HG02938 (cell line): ENCODE results near the gene DIS3L2.

ENCODE experiments used
- ATAC-seq: cut with Tn5 transposase; IDR thresholded peaks from one replicate; pipeline ENCODE4 v1.9.1; 2021; ENCODE audit warnings: mild to moderate bottlenecking, moderate library complexity; ENCODE audit not compliant: unreplicated experiment

The DIS3L2 gene

DNA sequence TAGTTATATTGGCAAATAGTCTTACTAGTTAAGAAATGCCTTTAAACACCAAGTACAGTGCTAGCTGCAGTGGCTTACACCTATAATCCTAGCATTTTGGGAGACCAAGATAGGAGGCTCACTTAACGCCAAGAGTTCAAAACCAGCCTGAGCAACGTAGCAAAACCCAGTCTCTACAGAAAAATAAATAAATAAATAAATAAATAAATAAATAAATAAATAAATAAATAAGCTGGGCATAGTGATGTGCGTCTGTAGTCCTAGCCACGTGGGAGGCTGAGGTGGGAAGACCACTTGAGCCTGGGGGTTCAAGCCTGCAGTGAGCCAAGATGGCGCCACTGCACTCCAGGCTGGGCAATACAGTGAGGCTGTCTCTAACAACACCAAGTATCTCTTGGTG, 258.4 kb downstream of the DIS3L2 start:
- no peak for ATAC-seq

DNA sequence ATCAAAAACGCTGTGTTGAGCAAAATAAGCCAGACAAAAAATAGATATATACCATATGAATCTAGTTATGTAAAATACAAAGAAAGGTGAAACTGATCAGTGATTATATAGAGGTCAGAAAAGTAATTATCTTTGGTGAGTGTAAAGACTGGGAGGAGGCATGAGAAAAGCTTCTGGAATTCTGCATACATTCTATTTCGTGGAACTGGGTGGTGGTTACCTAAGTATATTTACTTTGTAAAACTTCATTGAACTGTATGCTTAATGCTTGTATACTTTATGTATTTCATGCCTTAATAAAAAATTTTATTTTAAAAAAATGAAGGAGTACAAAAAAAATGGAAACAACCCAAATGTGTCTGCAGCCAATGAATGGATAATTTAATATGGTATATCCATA, 263.9 kb downstream of the DIS3L2 start:
- ATAC-seq, result no peak

DNA sequence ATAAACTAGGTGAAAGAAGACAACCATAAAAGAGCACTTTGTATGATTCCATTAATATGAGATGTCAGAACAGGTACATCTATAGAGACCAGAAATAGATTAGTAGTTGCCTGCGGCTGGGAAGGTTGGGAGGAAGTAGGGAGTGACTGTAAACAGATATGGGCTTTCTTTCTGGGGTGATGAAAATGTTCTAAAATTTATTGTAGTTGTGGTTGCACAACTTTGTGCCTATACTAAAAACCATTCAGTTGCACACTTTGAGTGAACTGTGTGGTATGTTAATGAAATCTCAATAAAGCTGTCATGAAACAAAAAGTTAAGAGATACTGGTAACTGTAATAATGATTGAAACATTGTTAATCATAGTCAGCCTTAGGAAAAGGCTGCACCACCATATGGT, 264.4 kb downstream of the DIS3L2 start:
- no peak for ATAC-seq

DNA sequence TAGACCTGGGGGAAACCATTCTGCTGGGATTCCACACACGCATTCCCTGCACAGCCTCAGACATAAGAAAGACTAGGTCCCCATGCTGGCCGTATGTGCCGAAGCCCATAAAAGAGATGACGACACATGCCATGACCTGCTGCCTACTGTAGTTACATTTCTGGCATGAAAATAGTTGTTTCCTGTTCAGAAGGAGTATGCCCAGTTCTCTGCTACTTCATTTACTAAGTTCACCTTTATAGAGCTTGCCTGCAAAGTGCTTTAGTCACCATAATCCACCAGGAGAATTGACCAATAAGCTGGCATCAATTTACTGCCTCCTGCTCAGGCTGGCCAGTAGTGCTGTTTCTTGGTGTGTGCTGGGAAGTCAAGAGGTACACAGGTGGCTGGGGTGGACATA, 266.8 kb downstream of the DIS3L2 start:
- ATAC-seq, result no peak

DNA sequence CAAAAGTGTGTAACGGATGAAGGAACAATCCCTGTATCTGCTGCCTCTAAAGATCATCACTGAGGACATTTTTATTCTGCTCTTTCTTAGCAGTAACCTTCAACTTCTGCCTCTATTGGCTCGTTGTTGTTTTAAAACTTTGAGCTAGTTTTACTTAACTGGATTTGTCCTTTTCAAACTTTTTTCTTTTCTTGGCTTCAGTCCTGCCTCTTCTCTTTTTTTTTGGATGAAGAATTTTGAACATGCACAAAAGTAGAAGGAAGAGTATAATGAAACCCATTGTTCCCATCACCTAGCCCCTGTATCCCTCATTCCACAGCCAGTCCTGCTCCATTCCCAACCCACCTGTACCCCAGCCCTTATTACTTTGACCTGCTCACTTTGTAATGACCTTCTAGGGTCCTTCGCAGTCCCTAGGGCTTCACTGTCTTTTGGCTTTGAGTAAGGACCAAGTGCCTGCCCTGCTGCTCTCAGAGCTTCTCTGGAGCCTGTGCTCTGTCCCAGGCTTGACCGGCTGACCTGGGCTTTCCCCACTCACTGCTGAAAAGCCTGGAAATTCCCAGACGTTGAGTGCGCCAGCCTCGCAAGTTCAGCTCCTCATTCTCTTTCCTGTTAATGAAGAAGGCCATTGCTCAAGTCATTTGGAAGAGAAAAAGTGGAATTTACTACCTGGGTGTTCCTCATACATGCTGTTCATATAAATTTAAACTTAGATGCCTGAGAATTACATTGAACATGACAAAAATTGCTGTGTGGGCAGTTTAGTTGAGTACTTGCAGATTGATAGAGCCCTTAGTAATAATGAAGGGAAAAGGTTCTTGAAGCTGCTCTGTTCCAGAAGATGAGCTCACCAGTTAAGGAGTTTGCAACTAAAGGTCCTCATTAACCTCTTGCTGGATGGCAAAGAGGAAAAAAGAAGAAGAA, 267.7 kb downstream of the DIS3L2 start:
- no peak for ATAC-seq

DNA sequence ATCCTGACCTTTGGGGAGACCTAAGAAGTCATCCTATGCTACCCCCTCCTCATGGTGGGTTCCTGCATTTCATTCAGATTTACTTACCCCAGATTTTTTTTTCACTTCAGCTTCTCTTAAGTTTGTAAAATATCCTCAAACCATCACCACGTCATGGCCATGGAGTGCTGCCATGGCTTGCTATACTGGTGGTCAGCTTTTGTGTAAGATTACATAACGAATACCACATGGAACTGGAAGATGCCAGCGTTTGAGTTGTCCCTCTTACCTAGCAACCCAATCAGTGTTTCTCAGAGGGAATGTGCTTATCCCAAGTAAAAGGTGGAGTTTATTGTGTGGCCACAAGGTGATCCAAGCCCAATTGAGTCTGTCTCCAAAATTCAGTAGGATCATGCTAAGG, 268.4 kb downstream of the DIS3L2 start:
- no peak for ATAC-seq

DNA sequence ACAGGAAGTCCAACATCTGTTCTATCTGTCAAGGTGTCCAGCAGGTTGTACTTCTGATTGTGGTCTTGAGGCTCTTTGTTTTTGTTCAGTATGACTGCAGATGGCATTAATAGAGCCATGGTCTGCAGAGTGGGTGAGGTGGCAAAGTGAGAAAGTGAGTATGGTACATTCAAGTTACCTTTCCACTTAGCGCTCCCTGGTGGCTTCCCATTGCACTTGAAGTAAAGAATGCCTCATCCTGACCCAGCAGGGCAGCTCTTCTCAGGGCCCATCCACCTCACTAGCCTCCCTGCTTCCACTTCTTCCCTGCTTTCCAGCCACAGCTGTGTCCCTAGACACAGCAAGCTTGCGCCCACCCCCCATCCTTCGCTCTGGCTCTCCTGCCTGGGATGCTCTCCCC, 269.0 kb downstream of the DIS3L2 start:
- no peak for ATAC-seq

DNA sequence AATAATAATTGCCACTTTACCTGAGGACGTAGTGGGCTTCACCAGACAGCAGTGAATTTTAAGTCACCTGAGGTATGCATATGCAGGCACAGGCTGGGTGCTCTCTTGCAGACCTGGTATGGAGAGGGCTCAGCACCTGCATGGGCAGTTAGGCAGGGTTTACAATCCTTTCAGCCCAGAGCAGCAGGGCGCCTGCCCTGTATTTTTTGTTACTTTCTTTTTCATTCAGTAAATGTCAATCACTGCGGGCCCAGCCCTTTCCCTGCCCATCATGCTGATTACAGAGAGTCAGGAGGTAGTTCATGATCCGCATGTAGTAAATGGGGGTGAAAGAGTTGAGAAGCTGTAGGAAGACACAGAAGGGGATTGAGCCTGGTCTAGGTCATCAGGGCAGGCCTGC, 270.0 kb downstream of the DIS3L2 start:
- no peak for ATAC-seq

DNA sequence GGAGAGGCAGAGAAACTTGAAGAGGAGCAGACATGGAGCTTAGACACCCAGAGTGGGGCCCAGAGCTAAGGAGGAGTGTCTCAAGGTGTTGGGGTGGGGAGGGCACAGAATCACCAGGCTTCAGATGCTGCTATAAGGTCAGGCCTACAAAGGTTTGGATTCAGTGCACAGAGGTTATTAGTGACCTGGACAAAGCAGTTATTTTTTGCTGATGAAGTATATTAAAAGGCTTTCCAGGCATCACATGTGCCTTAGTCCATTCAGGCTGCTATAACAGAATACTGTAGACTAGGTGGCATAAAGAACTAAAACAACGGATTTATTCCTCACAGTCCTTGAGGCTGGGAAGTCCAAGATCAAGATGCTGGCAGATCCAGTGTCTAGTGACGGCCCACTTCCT, 271.4 kb downstream of the DIS3L2 start:
- ATAC-seq, result no peak

DNA sequence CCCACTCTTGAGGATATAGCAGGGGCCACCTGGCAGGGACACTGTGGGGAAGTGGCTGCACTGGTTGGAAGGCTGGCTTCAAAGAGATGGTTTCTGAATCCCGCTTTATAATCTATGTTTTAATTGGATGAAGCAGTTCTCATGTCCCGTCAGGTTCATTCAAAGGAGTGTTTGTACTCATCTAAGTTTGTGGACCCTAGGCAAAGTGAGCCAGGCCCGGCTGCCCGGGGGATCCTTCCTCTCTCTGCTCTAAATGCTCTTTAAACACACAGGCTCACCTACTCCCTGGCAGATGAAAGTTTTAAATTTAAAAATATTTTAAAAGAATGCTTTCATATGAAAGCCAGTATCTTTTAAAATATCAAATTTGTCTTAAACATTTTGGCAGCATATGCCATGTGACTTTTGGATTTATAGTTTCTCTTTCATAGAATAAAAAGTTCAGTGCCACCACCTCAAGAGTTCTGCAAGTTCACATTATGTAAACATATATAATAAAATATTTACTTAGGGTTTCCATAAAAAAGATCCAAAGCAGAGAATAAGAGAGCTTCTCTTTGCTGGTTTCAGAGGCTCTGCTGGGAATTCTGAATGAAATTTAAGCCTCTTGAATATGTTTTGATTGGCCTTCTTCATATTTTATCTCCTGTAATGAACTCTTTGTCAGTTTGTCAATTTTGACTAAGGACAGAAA, 273.6 kb downstream of the DIS3L2 start:
- ATAC-seq, result no peak

DNA sequence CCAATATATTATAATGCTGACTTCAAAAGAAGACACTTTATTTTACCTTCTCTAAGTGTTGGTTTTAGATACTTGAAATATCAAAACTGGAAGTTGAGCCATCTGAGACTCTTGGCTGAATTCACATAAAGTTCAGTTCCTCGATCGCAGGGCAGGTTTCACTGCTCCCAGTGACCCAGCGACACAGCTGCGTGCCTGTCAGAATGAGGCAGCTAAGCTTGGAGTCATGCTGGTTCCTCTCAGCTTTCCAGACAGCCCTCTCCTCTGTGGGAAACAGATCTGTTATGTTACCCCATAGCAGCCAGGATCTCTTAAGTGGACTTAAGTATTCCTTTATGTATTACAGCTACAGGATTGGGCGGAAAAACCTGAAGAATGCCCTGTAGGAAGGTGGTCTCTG, 274.2 kb downstream of the DIS3L2 start:
- ATAC-seq, result no peak

DNA sequence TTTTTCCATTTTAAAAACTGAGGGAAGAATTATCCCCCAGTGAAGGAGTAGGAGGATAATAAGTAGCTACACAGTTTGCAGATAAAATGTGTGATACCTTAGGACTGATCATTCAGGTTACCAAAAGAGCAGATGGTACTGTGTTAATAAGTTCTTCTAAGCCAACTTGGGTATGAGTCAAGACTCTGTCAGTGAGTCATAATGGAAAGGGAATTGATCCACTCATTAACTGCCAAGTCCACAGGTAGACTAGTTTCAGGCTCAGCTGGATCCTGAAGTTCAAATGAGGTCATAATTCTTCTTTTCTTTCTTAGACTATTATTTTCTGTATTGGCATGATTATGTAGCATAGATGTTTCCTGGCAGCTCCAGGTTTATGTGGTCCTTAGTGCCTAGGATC, 274.7 kb downstream of the DIS3L2 start:
- ATAC-seq, result peak; percentile 81

DNA sequence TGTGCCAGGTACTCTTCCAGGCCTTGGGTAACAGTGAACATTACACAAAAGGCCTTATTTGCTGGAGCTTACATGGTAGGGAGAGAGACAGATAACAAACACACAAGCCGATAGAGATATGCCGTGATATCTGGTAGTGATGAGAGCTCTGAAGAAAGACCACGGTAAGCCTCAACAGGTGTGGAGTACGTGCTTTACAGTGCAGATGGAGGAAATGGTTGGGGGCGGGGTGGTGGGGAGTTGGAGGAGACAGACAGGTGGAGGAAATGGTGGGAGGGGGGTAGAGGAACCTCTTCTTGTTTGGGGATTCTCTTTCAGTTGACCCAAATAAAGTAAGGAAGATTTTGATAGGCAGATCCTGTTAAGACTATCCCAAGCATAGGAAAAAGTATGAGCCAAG, 276.0 kb downstream of the DIS3L2 start:
- no peak for ATAC-seq

DNA sequence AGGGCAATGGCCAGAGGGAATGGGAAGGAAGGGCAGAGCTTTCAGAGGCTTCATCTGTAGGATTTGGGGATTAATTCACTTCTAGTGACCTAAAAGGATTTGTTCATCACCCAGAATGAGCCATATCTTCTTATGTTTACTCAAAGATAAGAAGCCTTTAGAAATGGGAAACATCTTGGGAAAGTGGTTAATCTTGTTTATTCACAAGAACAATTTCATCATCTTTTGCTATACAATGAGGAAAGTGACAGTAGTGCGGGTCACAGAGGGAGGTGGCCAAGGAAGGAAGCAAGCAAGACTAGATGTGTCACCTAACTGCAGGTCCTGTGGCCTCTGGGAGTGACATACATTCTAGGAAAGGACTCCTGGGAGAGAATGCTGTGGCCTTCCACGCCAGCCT, 276.6 kb downstream of the DIS3L2 start:
- no peak for ATAC-seq

DNA sequence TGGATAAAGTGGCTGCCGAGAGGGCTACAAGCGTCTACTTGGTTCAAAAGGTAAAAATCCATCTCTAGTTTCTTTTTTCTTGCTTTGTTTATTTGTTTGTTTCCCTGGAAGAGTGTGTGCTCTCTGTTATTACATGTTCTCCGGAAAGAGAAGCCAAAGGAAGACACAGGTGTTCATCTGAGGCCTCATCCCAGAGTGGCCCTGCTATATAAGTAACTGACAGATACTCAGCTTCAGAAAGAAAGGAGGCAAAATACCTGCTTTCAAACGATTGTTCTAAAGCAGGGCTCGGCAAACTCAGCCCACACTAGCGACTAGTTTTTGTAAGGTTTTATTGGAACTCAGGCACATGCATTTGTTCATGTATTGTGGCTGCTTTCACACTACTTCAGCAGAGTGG, 277.1 kb downstream of the DIS3L2 start:
- ATAC-seq, result no peak

DNA sequence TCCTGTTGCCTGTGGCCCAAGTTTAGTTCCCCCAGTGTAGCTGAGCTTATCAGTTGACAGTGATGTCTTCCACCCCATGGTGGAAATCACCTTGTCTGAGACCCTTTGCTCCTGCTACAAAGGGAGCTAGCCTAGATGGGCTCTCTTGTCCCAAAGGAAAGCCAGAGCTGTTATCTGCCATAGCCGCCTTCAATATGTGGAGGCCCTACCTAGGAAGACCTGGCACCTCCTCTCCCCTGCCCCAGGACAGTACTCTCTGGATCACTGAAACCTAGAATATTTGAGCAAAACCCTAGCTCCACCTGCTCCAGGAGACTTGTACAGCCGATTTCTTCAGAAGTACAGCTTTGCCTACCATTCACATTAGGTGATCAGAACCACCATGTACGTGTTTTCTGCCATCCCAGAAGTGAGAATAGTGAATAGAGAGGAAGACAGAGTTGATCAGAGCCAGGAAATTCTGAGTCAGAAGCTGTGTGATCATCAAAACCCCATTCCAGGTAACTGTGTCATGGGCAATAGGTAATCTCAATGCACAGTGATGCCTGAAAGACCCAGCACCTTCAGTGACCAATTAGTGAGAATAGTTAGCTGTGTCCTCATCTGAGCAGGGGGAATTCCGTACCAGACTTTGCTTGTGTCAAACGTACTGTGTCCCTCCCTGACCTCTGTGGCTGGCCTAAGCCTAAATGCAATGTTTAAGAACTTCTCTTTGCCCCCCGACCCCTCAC, 278.6 kb downstream of the DIS3L2 start:
- ATAC-seq, result no peak

DNA sequence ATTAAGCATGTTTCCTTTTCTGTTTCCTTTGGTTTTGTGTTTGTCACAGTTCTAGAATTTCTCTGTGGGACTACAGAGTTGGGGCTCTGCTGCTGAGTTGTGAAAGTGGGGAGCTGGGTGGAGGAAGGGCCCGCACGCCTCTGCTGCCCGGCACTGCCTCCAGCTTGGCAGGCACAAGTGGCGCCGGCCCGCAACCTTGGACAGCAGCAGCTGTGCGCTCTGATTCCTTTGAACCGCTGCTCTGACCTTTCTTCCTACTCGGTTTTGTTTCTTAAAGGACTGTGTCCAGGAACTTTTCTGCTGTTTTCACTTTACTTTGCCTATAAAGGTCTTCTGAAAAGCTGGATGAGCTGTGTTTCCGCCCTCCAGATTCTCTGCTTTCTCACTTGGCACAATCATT, 279.4 kb downstream of the DIS3L2 start:
- ATAC-seq, result no peak

DNA sequence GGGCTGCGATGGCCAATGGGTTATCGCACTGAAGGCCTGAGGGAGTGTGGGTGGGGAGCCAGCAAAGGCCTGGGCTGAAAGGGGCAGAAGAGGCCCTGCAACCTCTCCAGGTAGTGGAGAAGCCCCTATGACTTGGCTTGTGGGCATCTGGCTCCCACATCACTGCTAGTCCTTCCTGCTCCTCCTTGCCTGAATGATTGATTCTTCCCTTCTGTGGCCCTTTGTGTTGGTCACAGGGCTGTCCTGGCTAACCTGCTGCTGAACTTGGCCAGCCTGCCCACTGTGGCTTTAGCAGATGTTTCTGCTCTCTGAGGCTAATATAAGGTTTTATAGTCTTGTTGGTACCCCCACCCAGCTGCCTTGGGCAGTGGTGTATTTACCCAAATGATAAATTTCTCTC, 280.8 kb downstream of the DIS3L2 start:
- no peak for ATAC-seq

DNA sequence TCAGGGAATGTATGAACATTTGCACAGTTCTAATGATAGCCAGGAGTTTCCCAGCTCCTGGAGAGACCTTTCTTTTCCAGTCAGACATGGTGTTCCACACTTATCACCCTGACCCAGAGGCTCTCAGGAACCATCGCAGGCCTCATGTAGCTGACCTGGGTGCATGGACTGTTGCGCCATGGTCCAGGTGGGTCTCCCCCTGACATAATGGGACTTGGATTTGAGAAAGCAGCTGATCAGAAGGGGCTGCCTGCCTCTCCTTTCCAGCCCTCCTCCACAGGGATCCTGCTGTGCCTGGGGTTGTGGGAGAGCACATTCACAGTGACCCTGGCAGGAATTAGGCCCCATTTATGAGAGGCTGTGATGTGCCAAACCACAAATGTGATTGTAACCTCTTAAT, 283.6 kb downstream of the DIS3L2 start:
- ATAC-seq, result no peak

DNA sequence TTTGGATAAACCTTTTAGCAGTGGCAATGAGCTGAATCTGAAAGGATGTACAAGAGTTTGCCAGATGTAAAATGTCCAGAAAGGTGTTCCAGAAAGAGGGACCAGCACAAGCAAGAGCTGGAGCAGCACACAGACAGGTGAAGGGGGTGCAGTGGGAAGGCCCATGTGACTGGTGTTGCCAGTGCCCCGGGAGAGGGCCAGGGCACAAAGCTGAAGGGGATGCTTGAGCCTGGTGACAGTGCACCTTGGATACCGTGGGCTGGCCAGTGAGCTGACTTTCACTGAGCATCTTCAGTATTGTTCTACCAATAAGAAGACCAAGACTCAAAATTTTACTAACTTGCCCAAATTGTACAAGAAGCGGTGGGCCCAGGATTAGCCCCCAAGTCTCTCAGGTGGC, 284.7 kb downstream of the DIS3L2 start:
- no peak for ATAC-seq

DNA sequence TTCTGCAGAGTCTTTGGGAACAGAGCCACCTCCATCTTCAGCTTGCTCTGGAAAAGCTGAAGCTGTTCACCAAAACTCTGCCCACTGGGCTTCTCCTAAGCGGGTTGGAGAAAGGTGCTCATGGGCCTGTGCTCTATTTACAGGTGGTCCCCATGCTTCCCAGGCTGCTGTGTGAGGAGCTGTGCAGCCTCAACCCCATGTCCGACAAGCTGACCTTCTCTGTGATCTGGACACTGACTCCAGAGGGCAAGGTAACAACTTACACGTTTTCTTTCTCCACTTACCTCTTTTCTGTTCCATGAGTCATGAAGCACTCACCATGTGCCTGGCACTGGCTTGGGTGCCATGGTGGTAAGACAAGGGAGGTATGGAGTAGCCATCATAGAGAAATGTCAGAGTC, 287.6 kb downstream of the DIS3L2 start:
- no peak for ATAC-seq
